GM12878 (cell line): ENCODE data around the gene LMX1A.

ENCODE experiments used
- CTCF ChIP-seq, 3 experiments: IDR thresholded peaks in 2 of 3; conservative IDR thresholded peaks in 1 of 3; 2 replicates each; pipeline ENCODE4 v1.5.1; 2011; ENCODE audit warnings: low read depth in 3 of 3, low read length in 3 of 3, mild to moderate bottlenecking in 3 of 3, control low read depth in 2 of 3, moderate library complexity in 2 of 3, inconsistent platforms in 1 of 3, mixed read lengths in 1 of 3; ENCODE audit not compliant: control insufficient read depth in 2 of 3, insufficient read depth in 1 of 3; ENCODE audit errors: extremely low read depth in 1 of 3
- EZH2 ChIP-seq: IDR thresholded peaks from 2 replicates; pipeline ENCODE4 v1.6.1; 2012; ENCODE audit warnings: low read depth, mild to moderate bottlenecking, control low read depth, inconsistent platforms, low read length, borderline replicate concordance; ENCODE audit not compliant: control insufficient read depth
- NFIC ChIP-seq: IDR thresholded peaks from 2 replicates; pipeline ENCODE4 v1.6.1; 2012; ENCODE audit warnings: low read depth, mild to moderate bottlenecking, inconsistent platforms, low read length, moderate library complexity
- NRF1 ChIP-seq: conservative IDR thresholded peaks from 2 replicates; pipeline ENCODE4 v1.6.1; 2011; ENCODE audit warnings: mild to moderate bottlenecking, low read depth, low read length, improper control_type of control experiment
- POLR2A ChIP-seq: IDR thresholded peaks from 2 replicates; pipeline ENCODE4 v1.6.1; 2011; ENCODE audit warnings: low read depth, mild to moderate bottlenecking, low read length
- RAD21 ChIP-seq: IDR thresholded peaks from 2 replicates; pipeline ENCODE4 v1.6.1; 2011; ENCODE audit warnings: mild to moderate bottlenecking, low read depth, low read length, moderate library complexity; ENCODE audit not compliant: insufficient read depth
- SREBF2 ChIP-seq: IDR thresholded peaks from 2 replicates; pipeline ENCODE4 v1.6.1; 2012; ENCODE audit warnings: mild to moderate bottlenecking, low read length
- SUZ12 ChIP-seq: fragments of 200-600 bp; sonication (generic); IDR thresholded peaks from one replicate; pipeline ENCODE4 v1.6.1; 2018; ENCODE audit warnings: antibody characterized with exemption, mild to moderate bottlenecking; ENCODE audit not compliant: unreplicated experiment
- TCF12 ChIP-seq: IDR thresholded peaks from 2 replicates; pipeline ENCODE4 v1.6.1; 2011; ENCODE audit warnings: low read depth, mild to moderate bottlenecking, low read length

GRCh38 chr1:165344736-165345135 is 11.8 kb downstream of the LMX1A start:
- TF ChIP-seq RAD21 (no peak), EZH2 (no peak), SREBF2 (no peak), TCF12 (no peak), NFIC (no peak), POLR2A (no peak), SUZ12 (no peak), CTCF (IDR thresholded peaks at IDR 0.05 in 2 of 3, conservative IDR thresholded peaks at IDR 0.05 in 1 of 3; ENCODE audit: control insufficient read depth in 2 of 3, extremely low read depth in 1 of 3, insufficient read depth in 1 of 3, low read depth in 3 of 3, low read length in 3 of 3) (no peak), NRF1 (no peak)
